Lower lobe of right lung (tissue), 2 donors: Measurements from ENCODE around the gene EHD3. TPM values are rescaled to one million over a fixed set of nuclear protein-coding genes. Genes with fewer than 3 reads are reported as not detected.

ENCODE experiments used
- ATAC-seq, 2 donors: fragments of 200-7000 bp; cut with Tn5 transposase; one replicate each; pipeline ENCODE4 v1.9.1; 2020 to 2022; ENCODE audit warnings: mild to moderate bottlenecking in 2 of 2, moderate library complexity in 2 of 2
- DNase-seq: peaks from one replicate; pipeline ENCODE4 v3.0.0-alpha.2; 2020
- H3K27ac ChIP-seq: fragments of 200-600 bp; one replicate; pipeline ENCODE4 v1.8.0; 2022
- H3K27me3 ChIP-seq: fragments of 200-600 bp; one replicate; pipeline ENCODE4 v1.8.0; 2022; ENCODE audit warnings: low read depth
- H3K36me3 ChIP-seq: fragments of 200-600 bp; one replicate; pipeline ENCODE4 v1.8.0; 2022; ENCODE audit warnings: mild to moderate bottlenecking
- H3K4me1 ChIP-seq: fragments of 200-600 bp; one replicate; pipeline ENCODE4 v1.8.0; 2022
- H3K4me3 ChIP-seq: fragments of 200-600 bp; one replicate; pipeline ENCODE4 v1.8.0; 2022; ENCODE audit warnings: mild to moderate bottlenecking
- H3K9me3 ChIP-seq: fragments of 200-600 bp; one replicate; pipeline ENCODE4 v1.8.0; 2022
- CTCF ChIP-seq: fragments of 200-600 bp; IDR thresholded peaks from one replicate; pipeline ENCODE4 v1.8.0; 2022; ENCODE audit warnings: antibody characterized with exemption, mild to moderate bottlenecking
- intact Hi-C: fragments of 100-400 bp; cut with DNase I; formaldehyde crosslinking; loops from one replicate; pipeline ENCODE4 v1.11.0; 2022
- total RNA-seq: library from RNA; stranded (reverse); fragmentation: NEBNext Ultra II Directional; extraction: Animal tissue kit (Norgen Biotek cat#: 25700); gene quantifications from one replicate; pipeline ENCODE4 v1.2.1, GENCODE V29; 2021
- donor health status: DM: no; HTN: yes; CAD: no; lungs with severe emphysema.

EHD3 gene
- total RNA-seq, 1 donor from 2014 or later = 11.0 TPM

GRCh38 chr2:31223749-31224148, 10.2 kb upstream of the EHD3 start:
- Histone ChIP-seq H3K27ac (no peak overlapping the region), H3K9me3 (no peaks in the 10 kb centered on the region), H3K4me3 (no peak overlapping the region), H3K36me3 (no peaks in the 10 kb centered on the region), H3K27me3 (no peaks in the 10 kb centered on the region), H3K4me1 (peaks cover 5% of the 10 kb centered on the region)
- intact Hi-C loops = no loop called here
- TF ChIP-seq CTCF = no peak
- ATAC-seq (no peak), DNase-seq (no peak)

- no peaks in the 10 kb centered on the region for H3K27me3 ChIP-seq
- H3K4me1 ChIP-seq = no peaks in the 10 kb centered on the region
- H3K9me3 ChIP-seq = no peaks in the 10 kb centered on the region
- H3K27ac ChIP-seq = no peak overlapping the region
- no peak overlapping the region for H3K4me3 ChIP-seq
- no peaks in the 10 kb centered on the region for H3K36me3 ChIP-seq
- no peak for TF ChIP-seq CTCF
- ATAC-seq (no peak), DNase-seq (no peak)
- intact Hi-C loops = no loop called here
These were observed 7.7 kb upstream of the EHD3 start for GRCh38 chr2:31226266-31226665.

GRCh38 chr2:31227110-31227509, 6.8 kb upstream of the EHD3 start:
- no peak for TF ChIP-seq CTCF
- no peak overlapping the region for H3K4me3 ChIP-seq
- intact Hi-C loops = no loop called here
- no peaks in the 10 kb centered on the region for H3K27me3 ChIP-seq
- H3K9me3 ChIP-seq = no peaks in the 10 kb centered on the region
- H3K36me3 ChIP-seq = no peaks in the 10 kb centered on the region
- no peak overlapping the region for H3K27ac ChIP-seq
- ATAC-seq = no peak
- no peaks in the 10 kb centered on the region for H3K4me1 ChIP-seq
- no peak for DNase-seq

- DNase-seq (no peak), ATAC-seq (no peak)
- no peaks in the 10 kb centered on the region for H3K9me3 ChIP-seq
- H3K27me3 ChIP-seq = no peaks in the 10 kb centered on the region
- no peak for TF ChIP-seq CTCF
- no peak overlapping the region for H3K4me3 ChIP-seq
- H3K27ac ChIP-seq = no peak overlapping the region
- H3K36me3 ChIP-seq = no peaks in the 10 kb centered on the region
- intact Hi-C loops = no loop called here
- no peaks in the 10 kb centered on the region for H3K4me1 ChIP-seq
These were observed 6.2 kb upstream of the EHD3 start for GRCh38 chr2:31227711-31228125.

- Histone ChIP-seq H3K36me3 (no peaks in the 10 kb centered on the region), H3K27ac (no peak overlapping the region), H3K4me3 (no peak overlapping the region), H3K27me3 (no peaks in the 10 kb centered on the region), H3K4me1 (no peaks in the 10 kb centered on the region), H3K9me3 (no peaks in the 10 kb centered on the region)
- no peak for DNase-seq
- intact Hi-C loops = no loop called here
- TF ChIP-seq CTCF = no peak
- no peak for ATAC-seq
These were observed 5.2 kb upstream of the EHD3 start for GRCh38 chr2:31228717-31229116.

GRCh38 chr2:31230751-31231150, 3.2 kb upstream of the EHD3 start:
- Histone ChIP-seq H3K9me3 (no peaks in the 10 kb centered on the region), H3K27me3 (no peaks in the 10 kb centered on the region), H3K36me3 (no peaks in the 10 kb centered on the region), H3K4me3 (no peak overlapping the region), H3K4me1 (peaks cover 14% of the 10 kb centered on the region), H3K27ac (no peak overlapping the region)
- DNase-seq = no peak
- no peak for ATAC-seq
- no peak for TF ChIP-seq CTCF
- intact Hi-C loops = no loop called here
